HepG2 (cell line): ENCODE data around the gene CFL1. TPM values are rescaled to one million over a fixed set of nuclear protein-coding genes. Genes with fewer than 3 reads are reported as not detected.
A peak's percentile ranks its signal among the peaks of the same experiment; 100 is the strongest.

Source experiments
- BORCS8-MEF2B ChIP-seq: sonication (generic); formaldehyde crosslinking; IDR thresholded peaks from 2 replicates; pipeline ENCODE4 v1.8.0; 2022; ENCODE audit warnings: mild to moderate bottlenecking, missing genetic modification reagents
- CSRNP1 ChIP-seq: sonication (generic); formaldehyde crosslinking; IDR thresholded peaks from 2 replicates; pipeline ENCODE4 v1.8.1; 2023; ENCODE audit warnings: mild to moderate bottlenecking, missing genetic modification reagents
- ELF3 ChIP-seq: IDR thresholded peaks from 2 replicates; pipeline ENCODE4 v1.6.1; 2016; ENCODE audit warnings: missing genetic modification reagents, missing compliant biosample characterization
- HIVEP1 ChIP-seq: sonication (generic); formaldehyde crosslinking; IDR thresholded peaks from 2 replicates; pipeline ENCODE4 v1.4.0; 2020; ENCODE audit warnings: mild to moderate bottlenecking, missing genetic modification reagents
- MTA1 ChIP-seq: sonication (generic); formaldehyde crosslinking; IDR thresholded peaks from 2 replicates; pipeline ENCODE4 v1.4.0; 2020; ENCODE audit warnings: missing genetic modification reagents, mild to moderate bottlenecking, borderline replicate concordance
- NR2F6 ChIP-seq, 2 experiments: IDR thresholded peaks; 2 replicates each; pipeline ENCODE4 v1.6.1; 2016; ENCODE audit warnings: antibody characterized with exemption in 1 of 2, mild to moderate bottlenecking in 1 of 2
- PAF1 ChIP-seq: IDR thresholded peaks from 2 replicates; pipeline ENCODE4 v1.6.1; 2016; ENCODE audit warnings: missing genetic modification reagents, missing compliant biosample characterization
- PRDM10 ChIP-seq: sonication (generic); formaldehyde crosslinking; IDR thresholded peaks from 2 replicates; pipeline ENCODE4 v1.4.0; 2020; ENCODE audit warnings: low read depth, missing genetic modification reagents
- RXRB ChIP-seq: IDR thresholded peaks from 2 replicates; pipeline ENCODE4 v1.6.1; 2016; ENCODE audit warnings: borderline replicate concordance, missing genetic modification reagents, missing compliant biosample characterization
- ZBED4 ChIP-seq: sonication (generic); formaldehyde crosslinking; IDR thresholded peaks from 2 replicates; pipeline ENCODE4 v1.4.0; 2020; ENCODE audit warnings: missing genetic modification reagents, borderline replicate concordance
- ZMYM2 ChIP-seq: sonication (generic); formaldehyde crosslinking; IDR thresholded peaks from 2 replicates; pipeline ENCODE4 v1.8.0; 2022; ENCODE audit warnings: mild to moderate bottlenecking, missing genetic modification reagents
- ZNF24 ChIP-seq: fragments of 450-650 bp; IDR thresholded peaks from 2 replicates; pipeline ENCODE4 v1.6.1; 2017; ENCODE audit warnings: antibody characterized with exemption, mild to moderate bottlenecking
- ZNF574 ChIP-seq: sonication (generic); formaldehyde crosslinking; IDR thresholded peaks from 2 replicates; pipeline ENCODE4 v1.4.0; 2020; ENCODE audit warnings: missing genetic modification reagents
- ZSCAN21 ChIP-seq: sonication (generic); formaldehyde crosslinking; IDR thresholded peaks from 2 replicates; pipeline ENCODE4 v1.8.0; 2022; ENCODE audit warnings: mild to moderate bottlenecking, missing genetic modification reagents, moderate library complexity, borderline replicate concordance
- polyA plus RNA-seq, 8 experiments: library from polyadenylated mRNA; depleted of rRNA in 3 of 8; stranded (reverse) in 7 of 8; unstranded in 1 of 8; fragments of >200 nt; fragmentation: Illumina TruSeq in 4 of 8; extraction: Trizol in 4 of 8; gene quantifications; 2 replicates each; pipeline versions ENCODE4 v1.2.1 to v1.2.3, GENCODE V29; 2011 to 2016; ENCODE audit warnings: low read depth in 4 of 8, missing spikeins in 1 of 8, mixed read lengths in 1 of 8; ENCODE audit not compliant: insufficient read depth in 1 of 8
- total RNA-seq, 5 experiments: library from RNA; depleted of rRNA; stranded (reverse); fragments of >200 nt; fragmentation: Illumina TruSeq; extraction: Trizol; gene quantifications; 2 replicates each; pipeline ENCODE4 v1.2.3, GENCODE V29; 2016; ENCODE audit warnings: low read depth in 1 of 5

Gene CFL1
- total and polyA plus RNA-seq, 2 of the 13 experiments (the other 11 are each of a cell fraction or from before 2014, with no cell fraction given), result 379 to 383 TPM

GRCh38 chr11:65899356-65900124 lies 41.6 kb upstream of the CFL1 start (continued):
- TF ChIP-seq ZNF574 (CRISPR knock-in tag), result peak; percentile 41; the same call in 1 of the 2 replicates
- peak; percentile 79; the same call in 1 of the 2 replicates for TF ChIP-seq PRDM10 (CRISPR knock-in tag)
- peak; percentile 42; the same call in 1 of the 2 replicates for TF ChIP-seq RXRB (CRISPR knock-in tag)
- no peak for TF ChIP-seq PAF1
- TF ChIP-seq NR2F6 (IDR thresholded peaks at IDR 0.05), result no peak
- TF ChIP-seq NR2F6 (CRISPR knock-in tag; IDR thresholded peaks at IDR 0.05), result no peak; the same call in 1 of the 2 replicates
- TF ChIP-seq HIVEP1, result peak; percentile 97; the same call in 1 of the 2 replicates
- peak; percentile 79; the same call in 1 of the 2 replicates for TF ChIP-seq CSRNP1 (CRISPR knock-in tag)
- TF ChIP-seq ZSCAN21 (CRISPR knock-in tag), result peak; percentile 87; the same call in 1 of the 2 replicates
- peak; percentile 72; the same call in 1 of the 2 replicates for TF ChIP-seq BORCS8-MEF2B (CRISPR knock-in tag)
- no peak for TF ChIP-seq ZNF24
- TF ChIP-seq ZBED4, result 0 out of 2 replicates have a peak, but pooled peaks have one; percentile 45
- peak; percentile 86 for TF ChIP-seq ZMYM2 (CRISPR knock-in tag)
- TF ChIP-seq ELF3 (CRISPR knock-in tag), result peak; percentile 58
- peak; percentile 59; the same call in 1 of the 2 replicates for TF ChIP-seq MTA1 (CRISPR knock-in tag)
